Measurements from ENCODE around the gene IGF2R.
"Not testable (repeated sequence)": the region's sequence is repeated elsewhere in the genome, so short reads cannot be mapped to it uniquely, and the experiment has no call there.

Gene IGF2R

DNA sequence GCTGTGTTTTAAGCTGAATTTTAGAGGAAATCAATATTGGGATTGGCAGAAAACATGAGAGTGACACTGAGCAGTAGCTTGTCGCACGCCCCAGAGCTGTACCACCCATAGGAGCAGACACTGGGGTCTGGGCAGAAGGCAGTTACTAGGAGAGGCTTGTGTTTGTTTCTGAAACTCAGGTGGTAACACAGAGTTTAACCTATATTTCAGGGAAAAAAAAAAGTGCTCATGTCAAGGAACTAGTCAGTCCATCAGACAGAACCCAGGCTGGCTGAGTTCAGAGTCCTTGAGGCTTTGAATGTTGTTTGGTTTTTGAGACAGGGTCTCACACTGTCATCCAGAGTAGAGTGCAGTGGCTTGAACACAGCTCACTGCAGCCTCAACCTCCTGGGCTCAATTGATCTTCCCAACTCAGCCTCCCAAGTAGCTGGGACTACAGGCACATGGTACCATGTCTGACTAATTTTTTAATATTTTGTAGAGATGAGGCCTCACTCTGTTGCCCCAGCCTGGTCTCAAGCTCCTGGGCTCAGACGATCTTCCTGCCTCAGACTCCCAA, 159.3 kb downstream of the IGF2R start:
- no peak for DNase-seq

DNA sequence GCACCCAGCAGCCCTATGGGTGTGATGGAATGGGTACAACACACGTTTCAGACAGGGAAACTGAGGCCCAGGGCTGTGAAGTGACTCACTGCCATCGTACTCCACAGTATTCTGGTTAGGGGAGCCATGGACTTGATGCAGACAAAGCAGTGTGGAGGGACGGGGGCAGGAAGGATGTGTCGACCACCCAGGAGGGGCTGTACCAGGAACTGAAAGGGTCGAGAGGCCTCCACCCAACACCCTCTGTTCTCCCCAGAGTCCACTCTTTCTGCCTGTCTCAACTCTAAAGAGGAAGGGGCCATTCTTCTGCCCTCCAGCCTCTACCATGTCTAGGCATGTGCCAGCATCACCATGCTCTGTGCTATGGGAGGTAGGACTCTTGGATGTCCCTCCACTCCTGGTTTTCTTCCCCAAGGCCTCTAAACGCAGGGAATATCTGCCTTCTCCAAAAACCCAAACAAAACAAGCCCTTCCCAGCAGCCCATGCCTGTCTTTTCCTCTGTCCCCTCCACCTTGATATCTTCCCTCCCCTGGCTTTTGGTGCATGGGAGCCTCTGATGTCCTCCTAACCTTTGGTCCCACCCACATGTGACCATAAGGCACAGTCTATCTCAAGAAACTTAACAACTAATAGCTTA, 160.1 kb downstream of the IGF2R start:
- DNase-seq, result no peak

- no peak for DNase-seq
Measured at GRCh38 chr6:160129881-160130615, 161.2 kb downstream of the IGF2R start.

DNA sequence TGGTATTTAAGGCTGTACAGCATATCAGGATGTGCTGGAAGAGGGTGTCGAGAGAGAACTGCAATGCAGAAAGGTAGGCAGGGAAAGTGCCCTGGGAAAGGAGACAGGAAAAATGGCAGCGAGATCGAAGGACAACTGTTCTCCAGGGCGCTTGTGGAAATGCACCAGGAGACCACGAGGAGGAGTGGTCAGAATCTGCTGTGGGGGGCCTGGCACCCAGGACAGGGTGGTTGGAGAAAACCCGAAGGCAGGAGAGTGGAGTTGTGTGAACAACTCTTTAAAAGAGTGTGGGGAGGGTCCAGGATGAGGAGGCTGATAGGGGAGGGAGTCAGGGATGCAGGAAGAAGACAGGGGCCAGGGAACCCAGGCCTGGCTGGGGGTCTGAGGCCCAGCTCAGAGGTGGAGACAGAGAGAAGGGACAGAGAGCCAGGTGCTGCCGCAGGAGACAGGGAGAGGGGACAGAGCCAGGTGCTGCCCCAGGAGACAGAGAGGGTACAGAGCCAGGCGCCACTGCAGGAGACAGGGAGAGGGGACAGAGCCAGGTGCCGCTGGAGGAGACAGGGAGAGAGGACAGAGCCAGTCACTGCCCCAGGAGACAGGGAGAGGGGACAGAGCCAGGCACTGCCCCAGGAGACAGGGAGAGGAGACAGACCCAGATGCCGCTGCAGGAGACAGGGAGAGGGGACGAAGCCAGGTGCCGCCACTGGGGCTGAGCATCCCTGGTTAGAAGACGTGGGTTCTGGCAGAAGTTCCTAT, 162.0 kb downstream of the IGF2R start:
- no peak for DNase-seq

DNA sequence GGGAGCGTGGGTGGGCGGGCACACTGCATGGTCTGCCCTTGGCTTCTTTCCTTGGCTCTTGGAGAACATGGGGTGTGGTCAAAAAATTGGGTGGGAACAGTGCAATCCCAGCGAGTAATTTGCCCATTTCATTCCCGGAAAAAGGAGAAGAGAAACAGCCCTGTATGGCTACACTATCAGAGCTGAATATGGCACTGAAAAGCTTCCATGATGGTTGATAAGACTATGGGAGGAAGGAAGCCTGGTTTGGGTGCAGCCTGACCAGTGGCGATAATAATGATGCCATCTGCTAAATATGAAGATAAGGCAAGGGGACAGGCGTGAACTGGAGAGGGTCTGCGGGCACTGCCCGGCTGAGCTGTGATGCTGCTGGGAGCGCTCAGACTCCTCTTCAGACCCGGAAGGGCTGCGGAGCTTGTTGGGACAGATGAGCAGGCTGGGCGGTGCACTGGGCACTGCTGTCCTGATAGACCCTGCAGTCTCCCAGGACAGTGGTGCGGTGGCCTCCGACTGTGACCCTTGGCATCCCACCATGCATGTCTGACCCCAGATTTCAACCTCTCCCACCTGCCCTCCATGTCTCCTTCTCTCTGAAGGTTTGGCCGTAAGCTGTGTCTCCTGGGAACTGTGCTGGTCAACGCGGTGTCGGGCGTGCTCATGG, 162.9 kb downstream of the IGF2R start:
- no peak for DNase-seq

- DNase-seq, result no peak
Measured at GRCh38 chr6:160132297-160132637, 163.4 kb downstream of the IGF2R start.

- no peak for DNase-seq
Measured at GRCh38 chr6:160132776-160133338, 164.0 kb downstream of the IGF2R start.

- DNase-seq, result no peak
Measured at GRCh38 chr6:160133441-160134336, 164.8 kb downstream of the IGF2R start.

DNA sequence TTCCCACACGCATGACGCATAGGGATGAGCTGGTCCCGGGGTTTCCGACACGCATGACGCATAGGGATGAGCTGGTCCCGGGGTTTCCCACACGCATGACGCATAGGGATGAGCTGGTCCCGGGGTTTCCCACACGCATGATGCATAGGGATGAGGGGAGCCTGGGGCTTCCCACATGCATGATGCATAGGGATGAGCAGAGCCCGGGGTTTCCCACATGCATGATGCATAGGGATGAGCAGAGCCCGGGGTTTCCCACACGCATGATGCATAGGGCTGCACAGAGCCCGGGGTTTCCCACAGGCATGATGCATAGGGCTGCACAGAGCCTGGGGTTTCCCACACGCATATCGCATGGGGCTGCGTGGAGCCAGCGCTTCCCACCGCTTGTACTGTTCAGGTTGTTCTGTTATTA, 165.5 kb downstream of the IGF2R start:
- not testable (repeated sequence) for DNase-seq

DNA sequence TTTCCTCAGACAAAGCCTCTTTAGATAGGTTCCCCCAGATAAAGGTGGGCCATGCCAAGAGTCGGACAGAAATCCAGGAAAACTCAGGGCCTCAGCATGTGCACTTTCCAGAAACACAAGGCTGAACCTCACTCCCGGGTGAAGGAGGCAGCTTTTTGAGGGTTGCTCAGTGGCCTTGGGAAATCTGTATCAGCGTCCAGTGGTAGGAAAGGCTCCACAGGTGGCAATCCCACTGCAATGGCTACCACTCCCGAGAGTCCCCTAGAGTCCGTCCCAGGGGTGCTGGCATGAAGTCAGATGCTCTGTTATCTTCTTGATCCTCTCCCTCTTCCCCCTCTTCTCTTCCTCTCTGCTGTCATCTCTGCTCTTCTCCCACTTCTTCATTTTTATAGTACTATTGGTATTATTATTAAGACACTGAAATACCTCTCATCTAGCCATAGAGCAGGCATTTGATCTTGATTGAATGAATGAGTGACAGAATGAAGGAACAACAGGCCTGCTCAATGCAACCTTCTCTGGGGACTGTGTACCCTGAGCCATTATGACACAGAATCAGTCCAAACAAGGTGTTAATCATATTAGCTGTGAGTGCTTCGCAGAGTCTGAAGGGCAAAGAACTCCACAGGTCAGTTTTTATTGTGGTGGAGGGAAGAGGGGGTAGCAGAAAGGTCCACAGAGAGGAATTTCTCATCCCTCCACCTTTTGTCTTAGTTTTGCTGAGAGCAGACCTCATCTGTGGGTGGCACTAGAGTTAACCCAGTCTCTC, 166.1 kb downstream of the IGF2R start:
- no peak for DNase-seq

DNA sequence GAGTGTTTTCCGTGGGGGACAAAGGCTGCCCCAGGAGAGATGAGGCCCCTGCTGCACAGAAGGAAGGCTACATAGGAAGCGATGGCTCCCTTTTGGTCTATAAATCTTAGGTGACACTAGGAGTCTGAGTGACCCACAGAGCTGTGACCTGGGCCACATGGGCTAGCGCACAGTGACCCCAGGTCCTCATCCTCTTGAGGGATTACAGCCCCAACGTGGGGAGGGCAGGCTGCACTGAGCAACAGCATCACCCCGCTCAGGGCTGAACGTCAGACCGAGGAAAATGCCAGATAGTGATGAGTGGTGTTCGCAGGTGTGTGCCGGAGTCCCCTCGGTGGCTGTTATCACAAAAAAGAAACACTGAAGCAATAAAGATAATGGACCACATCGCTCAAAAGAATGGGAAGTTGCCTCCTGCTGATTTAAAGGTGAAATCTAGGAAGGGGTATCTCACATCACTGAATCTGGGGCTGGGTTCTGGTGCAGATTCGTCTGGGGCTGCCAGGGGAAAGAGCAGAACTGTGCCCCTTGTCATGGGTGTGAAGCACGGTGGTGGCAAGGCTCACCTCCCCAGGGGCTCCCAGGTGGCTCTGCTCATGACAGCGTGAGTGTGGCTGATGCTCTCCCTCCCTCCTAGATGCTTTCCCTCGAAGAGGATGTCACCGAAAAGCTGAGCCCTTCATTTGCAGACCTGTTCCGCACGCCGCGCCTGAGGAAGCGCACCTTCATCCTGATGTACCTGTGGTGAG, 167.2 kb downstream of the IGF2R start:
- DNase-seq, result no peak

- DNase-seq, result no peak
Measured at GRCh38 chr6:160137130-160137988, 168.5 kb downstream of the IGF2R start.

GRCh38 chr6:160137989-160138835, 169.3 kb downstream of the IGF2R start:
- DNase-seq, result no peak

- DNase-seq, result no peak
Measured at GRCh38 chr6:160138839-160139419, 170.0 kb downstream of the IGF2R start.

GRCh38 chr6:160139420-160139851, 170.6 kb downstream of the IGF2R start:
- DNase-seq, result no peak

DNA sequence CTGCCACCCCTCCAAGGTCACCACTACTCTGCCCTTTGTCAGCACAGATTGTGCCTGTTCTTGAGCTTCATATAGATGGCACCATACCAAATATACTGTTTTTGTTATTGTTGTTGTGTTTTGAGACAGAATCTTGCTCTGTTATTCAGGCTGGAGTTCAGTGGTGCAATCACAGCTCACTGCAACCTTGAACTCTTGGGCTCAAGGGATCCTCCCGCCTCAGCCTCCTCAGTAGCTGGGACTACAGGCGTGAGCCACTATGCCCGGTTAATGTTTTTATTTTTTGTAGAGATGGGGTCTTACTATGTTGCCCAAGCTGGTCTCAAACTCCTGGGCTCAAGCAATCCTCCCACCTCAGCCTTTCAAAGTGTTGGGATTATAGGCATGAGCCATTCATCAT, 171.6 kb downstream of the IGF2R start:
- not testable (repeated sequence) for DNase-seq

DNA sequence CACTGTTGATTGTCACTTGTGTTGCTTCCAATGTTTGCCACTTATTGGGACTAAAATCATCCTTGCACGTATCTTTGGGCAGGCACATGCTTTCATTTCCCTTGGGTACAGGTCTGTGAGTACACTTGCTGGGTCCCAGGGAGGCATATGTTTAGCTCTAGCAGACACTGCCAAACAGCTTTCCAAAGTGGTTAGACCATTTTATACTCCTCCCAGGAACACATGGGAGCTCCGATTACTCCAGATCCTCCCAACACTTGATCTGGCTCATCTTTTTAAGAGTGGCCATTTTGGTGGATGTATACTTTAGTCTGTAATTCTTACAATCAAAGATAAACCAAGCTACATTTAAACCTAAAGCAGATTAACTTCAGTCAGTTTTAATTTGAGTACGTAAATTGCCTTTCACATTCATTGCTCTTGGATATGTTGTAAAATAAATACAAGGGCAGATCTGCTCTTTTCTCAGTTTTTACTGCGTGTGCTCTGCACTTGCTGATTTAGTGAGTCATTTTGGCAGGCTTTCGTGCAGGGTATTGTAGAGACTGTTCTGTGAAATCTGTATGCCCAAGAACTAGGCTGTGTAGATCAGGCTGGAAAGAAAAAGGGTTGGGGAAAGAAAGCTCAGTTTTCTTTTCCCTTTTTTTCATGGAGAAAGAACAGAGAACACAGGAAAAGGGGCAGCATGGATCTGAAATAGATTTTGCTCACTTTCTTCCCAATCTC, 172.3 kb downstream of the IGF2R start:
- no peak for DNase-seq

Data from bone marrow (tissue), 2 donors.